Left lung (tissue), 10 donors: ENCODE measurements around the gene LACTBL1. TPM values are rescaled to one million over a fixed set of nuclear protein-coding genes. Genes with fewer than 3 reads are reported as not detected.

Experiments
- ATAC-seq: fragments of 200-7000 bp; cut with Tn5 transposase; one replicate; pipeline ENCODE4 v1.9.1; 2020; ENCODE audit warnings: moderate library complexity
- DNase-seq, 4 donors: peaks; one replicate each; pipeline ENCODE4 v3.0.0-alpha.2; 2013 to 2020
- H3K27ac ChIP-seq, 2 donors: fragments of 200-600 bp; sonication (generic) in 1 of 2; one replicate each; pipeline versions ENCODE4 v1.5.0 to v1.8.0; 2020 to 2021
- H3K27me3 ChIP-seq, 2 donors: fragments of 200-600 bp; sonication (generic) in 1 of 2; one replicate each; pipeline versions ENCODE4 v1.5.0 to v1.8.0; 2020 to 2021
- H3K36me3 ChIP-seq, 2 donors: fragments of 200-600 bp; sonication (generic) in 1 of 2; one replicate each; pipeline versions ENCODE4 v1.5.0 to v1.8.0; 2020 to 2021
- H3K4me1 ChIP-seq, 2 donors: fragments of 200-600 bp; one replicate each; pipeline ENCODE4 v1.8.0; 2021
- H3K4me3 ChIP-seq, 2 donors: fragments of 200-600 bp; sonication (generic) in 1 of 2; one replicate each; pipeline versions ENCODE4 v1.5.0 to v1.8.0; 2020 to 2021; ENCODE audit warnings: mild to moderate bottlenecking in 1 of 2
- H3K9me3 ChIP-seq, 2 donors: fragments of 200-600 bp; sonication (generic) in 1 of 2; one replicate each; pipeline versions ENCODE4 v1.5.0 to v1.8.0; 2020 to 2021
- intact Hi-C, 2 donors: fragments of 100-400 bp; cut with DNase I; formaldehyde crosslinking; loops; one replicate each; pipeline versions ENCODE4 v1.11.2 to v1.14.2; 2022
- polyA plus RNA-seq, 6 donors: library from polyadenylated mRNA; unstranded; fragments of 120-200 nt; gene quantifications; one replicate each; pipeline ENCODE4 v1.2.1, GENCODE V29; 2013; ENCODE audit not compliant: insufficient read length in 6 of 6
- total RNA-seq, 2 donors: library from RNA; stranded (reverse); fragmentation: NEBNext Ultra II Directional; extraction: Animal tissue kit (Norgen Biotek cat#: 25700); gene quantifications; one replicate each; pipeline ENCODE4 v1.2.1, GENCODE V29; 2021
- TF ChIP-seq, protein P1 (sequence below), 2 donors: fragments of 200-600 bp; sonication (generic) in 1 of 2; IDR thresholded peaks; one replicate each; pipeline versions ENCODE4 v1.5.0 to v1.8.0; 2021; ENCODE audit warnings: antibody characterized with exemption in 2 of 2
- donor health status: DM: no; HTN: yes; CAD: no.
- donor health status: DM: no; HTN: no; CAD: no.

LACTBL1 gene
- total and polyA plus RNA-seq, 8 donors, result not detected

DNA sequence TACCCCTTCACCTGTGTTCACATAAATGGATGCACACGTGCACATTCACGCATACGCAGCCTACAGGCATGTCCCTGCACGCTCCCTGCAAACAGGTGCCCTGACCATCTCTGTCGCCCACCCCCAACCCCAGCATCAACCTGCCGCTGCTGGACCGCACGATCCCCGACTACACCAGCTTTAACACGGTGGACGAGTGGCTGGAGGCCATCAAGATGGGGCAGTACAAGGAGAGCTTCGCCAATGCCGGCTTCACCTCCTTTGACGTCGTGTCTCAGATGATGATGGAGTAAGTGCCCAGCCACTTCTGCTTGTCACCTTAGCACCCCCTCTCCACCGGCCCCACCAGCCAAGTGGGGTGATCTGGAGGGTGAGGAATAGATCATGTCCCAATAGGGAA, 60.4 kb downstream of the LACTBL1 start:
- peaks cover 0 to 21% of the 10 kb centered on the region in 2 donors for H3K27me3 ChIP-seq
- H3K4me1 ChIP-seq, result no peaks in the 10 kb centered on the region
- no peaks in the 10 kb centered on the region for H3K36me3 ChIP-seq
- TF ChIP-seq, protein P1, sequence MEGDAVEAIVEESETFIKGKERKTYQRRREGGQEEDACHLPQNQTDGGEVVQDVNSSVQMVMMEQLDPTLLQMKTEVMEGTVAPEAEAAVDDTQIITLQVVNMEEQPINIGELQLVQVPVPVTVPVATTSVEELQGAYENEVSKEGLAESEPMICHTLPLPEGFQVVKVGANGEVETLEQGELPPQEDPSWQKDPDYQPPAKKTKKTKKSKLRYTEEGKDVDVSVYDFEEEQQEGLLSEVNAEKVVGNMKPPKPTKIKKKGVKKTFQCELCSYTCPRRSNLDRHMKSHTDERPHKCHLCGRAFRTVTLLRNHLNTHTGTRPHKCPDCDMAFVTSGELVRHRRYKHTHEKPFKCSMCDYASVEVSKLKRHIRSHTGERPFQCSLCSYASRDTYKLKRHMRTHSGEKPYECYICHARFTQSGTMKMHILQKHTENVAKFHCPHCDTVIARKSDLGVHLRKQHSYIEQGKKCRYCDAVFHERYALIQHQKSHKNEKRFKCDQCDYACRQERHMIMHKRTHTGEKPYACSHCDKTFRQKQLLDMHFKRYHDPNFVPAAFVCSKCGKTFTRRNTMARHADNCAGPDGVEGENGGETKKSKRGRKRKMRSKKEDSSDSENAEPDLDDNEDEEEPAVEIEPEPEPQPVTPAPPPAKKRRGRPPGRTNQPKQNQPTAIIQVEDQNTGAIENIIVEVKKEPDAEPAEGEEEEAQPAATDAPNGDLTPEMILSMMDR (IDR thresholded peaks at IDR 0.05), result no peak
- intact Hi-C loops, result no loop called here
- DNase-seq (no peak), ATAC-seq (no peak)
- no peak overlapping the region for H3K27ac ChIP-seq
- H3K9me3 ChIP-seq, result no peaks in the 10 kb centered on the region
- H3K4me3 ChIP-seq, result no peak overlapping the region

DNA sequence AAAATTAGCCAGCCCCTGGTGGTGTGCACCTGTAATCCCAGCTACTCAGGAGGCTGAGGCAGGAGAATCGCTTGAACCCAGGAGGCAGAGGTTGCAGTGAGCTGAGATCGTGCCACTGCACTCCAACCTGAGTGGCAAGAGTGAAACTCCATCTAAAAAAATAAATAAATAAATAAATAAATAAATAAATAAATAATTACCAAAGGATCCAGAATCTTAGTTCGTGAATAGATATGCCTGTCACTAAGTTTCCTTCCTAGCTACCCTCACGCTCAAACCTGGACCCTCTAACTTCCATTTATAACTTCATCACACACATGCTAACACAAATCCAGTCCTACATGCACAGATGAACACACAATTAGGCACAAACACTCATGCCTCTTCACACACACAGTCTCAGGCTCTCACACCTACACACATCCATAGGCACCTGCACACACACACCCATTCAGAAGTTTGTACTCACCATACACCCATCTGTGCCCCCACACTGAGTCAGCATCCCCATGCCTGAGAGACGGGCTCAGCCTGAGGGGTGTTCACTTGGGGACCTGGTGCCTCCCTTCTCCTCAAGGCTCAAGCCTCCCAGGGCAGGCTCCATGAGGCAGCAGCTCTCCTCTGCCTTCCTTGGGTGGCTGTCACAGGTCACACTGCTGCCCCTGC, 61.5 kb downstream of the LACTBL1 start:
- Histone ChIP-seq H3K27me3 (peaks cover 0 to 11% of the 10 kb centered on the region in 2 donors), H3K4me1 (no peaks in the 10 kb centered on the region), H3K4me3 (no peak overlapping the region), H3K27ac (no peak overlapping the region), H3K9me3 (no peaks in the 10 kb centered on the region), H3K36me3 (no peaks in the 10 kb centered on the region)
- DNase-seq, result no peak
- ATAC-seq, result no peak
- TF ChIP-seq, protein P1 (IDR thresholded peaks at IDR 0.05), result no peak
- intact Hi-C loops, result no loop called here

- H3K4me1 ChIP-seq, result no peaks in the 10 kb centered on the region
- H3K36me3 ChIP-seq, result no peaks in the 10 kb centered on the region
- TF ChIP-seq, protein P1 (IDR thresholded peaks at IDR 0.05), result no peak
- ATAC-seq (no peak), DNase-seq (no peak)
- H3K9me3 ChIP-seq, result no peaks in the 10 kb centered on the region
- no peak overlapping the region for H3K4me3 ChIP-seq
- intact Hi-C loops, result no loop called here
- no peak overlapping the region for H3K27ac ChIP-seq
- peaks cover 0 to 4% of the 10 kb centered on the region in 2 donors for H3K27me3 ChIP-seq
Observed at GRCh38 chr1:22910286-22910685, 62.4 kb downstream of the LACTBL1 start.

GRCh38 chr1:22908880-22909426, 63.7 kb downstream of the LACTBL1 start:
- H3K36me3 ChIP-seq, result no peaks in the 10 kb centered on the region
- peaks cover 0 to 4% of the 10 kb centered on the region in 2 donors for H3K27me3 ChIP-seq
- no peaks in the 10 kb centered on the region for H3K4me1 ChIP-seq
- no peak overlapping the region for H3K27ac ChIP-seq
- H3K4me3 ChIP-seq, result no peak overlapping the region
- no peaks in the 10 kb centered on the region for H3K9me3 ChIP-seq
- TF ChIP-seq, protein P1 (IDR thresholded peaks at IDR 0.05), result no peak
- ATAC-seq, result no peak
- intact Hi-C loops, result no loop called here
- DNase-seq, result no peak

- Histone ChIP-seq H3K4me3 (no peak overlapping the region), H3K36me3 (no peaks in the 10 kb centered on the region), H3K27ac (no peak overlapping the region), H3K4me1 (no peaks in the 10 kb centered on the region), H3K9me3 (no peaks in the 10 kb centered on the region), H3K27me3 (peaks cover 0 to 7% of the 10 kb centered on the region in 2 donors)
- intact Hi-C loops, result no loop called here
- DNase-seq, result no peak
- TF ChIP-seq, protein P1 (IDR thresholded peaks at IDR 0.05), result no peak
- no peak for ATAC-seq
Observed at GRCh38 chr1:22907528-22907927, 65.1 kb downstream of the LACTBL1 start.
